IMR-90 (cell line): ENCODE results near the gene KCNK3. TPM values are rescaled to one million over a fixed set of nuclear protein-coding genes. Genes with fewer than 3 reads are reported as not detected.

Source experiments
- ATAC-seq: fragments of 200-7000 bp; cut with Tn5 transposase; 2 replicates; pipeline ENCODE4 v1.9.1; 2020; ENCODE audit warnings: low read depth, mild to moderate bottlenecking, moderate library complexity
- BruUV-seq: library from RNA; stranded (reverse); fragments of 400-500 nt; replicated peaks from 2 replicates; lab custom pipeline; 2021; lab: Mats Ljungman, UMichigan
- CTCF ChIA-PET: fragments of 300-600 bp; formaldehyde crosslinking; extraction: SDS; loops from one replicate; lab custom pipeline; 2021; ENCODE audit warnings: antibody characterized with exemption; lab: Yijun Ruan, JAX
- POLR2A ChIA-PET: fragments of 300-600 bp; sonication (Branson Sonifier 250); formaldehyde crosslinking; loops from one replicate; lab custom pipeline; 2022; ENCODE audit warnings: antibody characterized with exemption; ENCODE audit not compliant: unreplicated experiment; lab: Charles Lee
- DNase-seq: peaks from one replicate; pipeline ENCODE4 v3.0.0; 2013
- H2AFZ ChIP-seq: replicated peaks from 2 replicates; pipeline ENCODE3; 2013; ENCODE audit warnings: low read length, mild to moderate bottlenecking; ENCODE audit not compliant: poor library complexity
- H2AK5ac ChIP-seq: 2 replicates; pipeline ENCODE4 v1.6.1; 2013; ENCODE audit warnings: low read depth, low read length, inconsistent platforms
- H2AK9ac ChIP-seq: replicated peaks from 2 replicates; pipeline ENCODE3; 2013; ENCODE audit warnings: mild to moderate bottlenecking, low read depth, low read length, moderate library complexity; ENCODE audit not compliant: poor library complexity
- H2BK120ac ChIP-seq: 2 replicates; pipeline ENCODE4 v1.6.1; 2013; ENCODE audit warnings: low read depth, low read length, inconsistent platforms
- H2BK15ac ChIP-seq: 3 replicates; pipeline ENCODE4 v1.6.1; 2013; ENCODE audit warnings: low read depth, low read length, inconsistent platforms
- H2BK20ac ChIP-seq: 2 replicates; pipeline ENCODE4 v1.6.1; 2013; ENCODE audit warnings: low read depth, mild to moderate bottlenecking, inconsistent platforms, low read length, moderate library complexity
- H2BK5ac ChIP-seq: 2 replicates; pipeline ENCODE4 v1.6.1; 2013; ENCODE audit warnings: mild to moderate bottlenecking, low read depth, low read length, inconsistent platforms; ENCODE audit not compliant: poor library complexity, severe bottlenecking
- H3K14ac ChIP-seq: replicated peaks from 2 replicates; pipeline ENCODE4 v1.6.1; 2013; ENCODE audit warnings: low read depth, low read length, inconsistent platforms
- H3K18ac ChIP-seq: 2 replicates; pipeline ENCODE4 v1.6.1; 2013; ENCODE audit warnings: low read depth, low read length, control low read depth
- H3K23ac ChIP-seq: 2 replicates; pipeline ENCODE4 v1.6.1; 2013; ENCODE audit warnings: low read depth, low read length, inconsistent platforms
- H3K27ac ChIP-seq: 2 replicates; pipeline ENCODE4 v1.5.1; 2013; ENCODE audit warnings: mild to moderate bottlenecking, control low read depth, low read length; ENCODE audit not compliant: insufficient read depth
- H3K27me3 ChIP-seq: 2 replicates; pipeline ENCODE4 v1.6.1; 2013; ENCODE audit warnings: low read length; ENCODE audit not compliant: control insufficient read depth, insufficient read depth
- H3K36me3 ChIP-seq: 2 replicates; pipeline ENCODE4 v1.6.1; 2013; ENCODE audit warnings: low read length, mixed read lengths; ENCODE audit not compliant: control insufficient read depth, insufficient read depth
- H3K4ac ChIP-seq: 2 replicates; pipeline ENCODE4 v1.6.1; 2013; ENCODE audit warnings: low read depth, low read length, inconsistent platforms
- H3K4me1 ChIP-seq: 2 replicates; pipeline ENCODE4 v1.6.1; 2013; ENCODE audit warnings: low read length, mixed read lengths; ENCODE audit not compliant: control insufficient read depth, insufficient read depth
- H3K4me2 ChIP-seq: 2 replicates; pipeline ENCODE4 v1.6.1; 2013; ENCODE audit warnings: low read depth, mild to moderate bottlenecking, control low read depth, low read length, moderate library complexity
- H3K4me3 ChIP-seq: 2 replicates; pipeline ENCODE4 v1.5.1; 2013; ENCODE audit warnings: low read depth, mild to moderate bottlenecking, control low read depth, low read length, moderate library complexity; ENCODE audit not compliant: insufficient read depth
- H3K56ac ChIP-seq: 2 replicates; pipeline ENCODE4 v1.6.1; 2013; ENCODE audit warnings: low read length, inconsistent platforms; ENCODE audit not compliant: insufficient read depth; ENCODE audit errors: extremely low read depth
- H3K79me1 ChIP-seq, 2 experiments: 2 replicates each; pipeline ENCODE4 v1.6.1; 2013; ENCODE audit warnings: low read length in 2 of 2, inconsistent platforms in 1 of 2, low read depth in 1 of 2
- H3K9ac ChIP-seq: 2 replicates; pipeline ENCODE4 v1.6.1; 2013; ENCODE audit warnings: low read depth, low read length, control low read depth
- H3K9me1 ChIP-seq: 2 replicates; pipeline ENCODE4 v1.6.1; 2013; ENCODE audit warnings: low read length, inconsistent platforms; ENCODE audit not compliant: insufficient read depth
- H3K9me3 ChIP-seq: 2 replicates; pipeline ENCODE4 v1.6.1; 2013; ENCODE audit warnings: low read length; ENCODE audit not compliant: control insufficient read depth, insufficient read depth
- H4K20me1 ChIP-seq: 2 replicates; pipeline ENCODE4 v1.6.1; 2013; ENCODE audit warnings: low read length, inconsistent platforms; ENCODE audit not compliant: insufficient read depth
- H4K5ac ChIP-seq: 2 replicates; pipeline ENCODE4 v1.6.1; 2013; ENCODE audit warnings: mild to moderate bottlenecking, low read depth, low read length, control low read depth
- H4K8ac ChIP-seq, 2 experiments: 2 replicates each; pipeline ENCODE4 v1.6.1; 2013; ENCODE audit warnings: low read depth in 2 of 2, low read length in 2 of 2, control low read depth in 1 of 2, inconsistent platforms in 1 of 2
- H4K91ac ChIP-seq: 2 replicates; pipeline ENCODE4 v1.6.1; 2013; ENCODE audit warnings: low read depth, low read length, inconsistent platforms; ENCODE audit not compliant: insufficient read depth
- BHLHE40 ChIP-seq: fragments of 150-350 bp; IDR thresholded peaks from 2 replicates; pipeline ENCODE4 v1.6.1; 2016; ENCODE audit warnings: mild to moderate bottlenecking, low read depth, low read length
- CEBPB ChIP-seq: IDR thresholded peaks from 2 replicates; pipeline ENCODE4 v1.6.1; 2012; ENCODE audit warnings: low read depth, low read length, improper control_type of control experiment
- CHD1 ChIP-seq: IDR thresholded peaks from 2 replicates; pipeline ENCODE4 v1.6.1; 2012; ENCODE audit warnings: low read depth, low read length, improper control_type of control experiment
- CTCF ChIP-seq: conservative IDR thresholded peaks from 2 replicates; pipeline ENCODE4 v1.5.1; 2012; ENCODE audit warnings: mild to moderate bottlenecking, low read depth, low read length, improper control_type of control experiment
- ELK1 ChIP-seq: fragments of 150-350 bp; IDR thresholded peaks from 2 replicates; pipeline ENCODE4 v1.6.1; 2016; ENCODE audit warnings: low read depth, mild to moderate bottlenecking, low read length, moderate library complexity, borderline replicate concordance
- FOS ChIP-seq: fragments of 150-350 bp; IDR thresholded peaks from 2 replicates; pipeline ENCODE4 v1.6.1; 2016; ENCODE audit warnings: low read depth, low read length
- MAFK ChIP-seq: IDR thresholded peaks from 2 replicates; pipeline ENCODE4 v1.6.1; 2012; ENCODE audit warnings: low read depth, low read length, improper control_type of control experiment
- MAZ ChIP-seq: IDR thresholded peaks from 2 replicates; pipeline ENCODE4 v1.6.1; 2012; ENCODE audit warnings: low read depth, mild to moderate bottlenecking, low read length, improper control_type of control experiment, moderate library complexity, borderline replicate concordance
- MXI1 ChIP-seq: IDR thresholded peaks from 2 replicates; pipeline ENCODE4 v1.6.1; 2012; ENCODE audit warnings: low read depth, mild to moderate bottlenecking, low read length, moderate library complexity, borderline replicate concordance
- NFE2L2 ChIP-seq: fragments of 150-350 bp; IDR thresholded peaks from 2 replicates; pipeline ENCODE4 v1.6.1; 2016; ENCODE audit warnings: low read depth, mild to moderate bottlenecking, low read length
- POLR2A ChIP-seq: IDR thresholded peaks from 2 replicates; pipeline ENCODE4 v1.6.1; 2012; ENCODE audit warnings: mild to moderate bottlenecking, low read depth, low read length
- RAD21 ChIP-seq: IDR thresholded peaks from 2 replicates; pipeline ENCODE4 v1.6.1; 2012; ENCODE audit warnings: low read length, improper control_type of control experiment
- RCOR1 ChIP-seq: IDR thresholded peaks from 2 replicates; pipeline ENCODE4 v1.6.1; 2012; ENCODE audit warnings: mild to moderate bottlenecking, low read length, improper control_type of control experiment; ENCODE audit not compliant: insufficient replicate concordance
- RFX5 ChIP-seq: IDR thresholded peaks from 2 replicates; pipeline ENCODE4 v1.8.0; 2012; ENCODE audit warnings: low read depth, mild to moderate bottlenecking, low read length, moderate library complexity
- SMC3 ChIP-seq: fragments of 150-350 bp; IDR thresholded peaks from 2 replicates; pipeline ENCODE4 v1.6.1; 2016; ENCODE audit warnings: low read depth, mild to moderate bottlenecking, antibody characterized with exemption, low read length, moderate library complexity
- USF2 ChIP-seq: fragments of 150-350 bp; IDR thresholded peaks from 2 replicates; pipeline ENCODE4 v1.6.1; 2017; ENCODE audit warnings: mild to moderate bottlenecking, antibody characterized with exemption, low read length, low read depth
- WGBS, 2 experiments: methylation state at CpG; one replicate each; pipeline versions ENCODE4 v1.1.5 to v1.1.7; 2013; ENCODE audit warnings: missing lambda C conversion rate in 2 of 2; ENCODE audit not compliant: insufficient read length in 1 of 2; ENCODE audit errors: extremely low coverage in 2 of 2; 5-methylcytosine and 5-hydroxymethylcytosine counted together
- dilution Hi-C: fragments of 300-500 bp; cut with HindIII; formaldehyde crosslinking; loops from one replicate; pipeline ENCODE4 v1.14.3; 2018; ENCODE audit warnings: low sequenced_read_pairs; ENCODE audit not compliant: unreplicated experiment
- in situ Hi-C: fragments of 300-500 bp; cut with MboI; formaldehyde crosslinking; loops from 3 replicates; pipeline ENCODE4 v1.14.3; 2019; ENCODE audit warnings: low sequenced_read_pairs, inconsistent platforms, mixed read lengths
- intact Hi-C: fragments of 100-400 bp; cut with micrococcal nuclease; formaldehyde crosslinking; loops from 2 replicates; pipeline ENCODE4 v1.10.0; 2022
- polyA plus RNA-seq, 3 experiments: library from polyadenylated mRNA; depleted of rRNA; stranded (reverse); fragments of >200 nt; gene quantifications; 2 replicates each; pipeline ENCODE4 v1.2.3, GENCODE V29; 2012; ENCODE audit warnings: low replicate concordance in 1 of 3
- total RNA-seq: library from RNA; depleted of rRNA; stranded (reverse); fragments of >200 nt; gene quantifications from 2 replicates; pipeline ENCODE4 v1.2.3, GENCODE V29; 2012

The KCNK3 gene
- total and polyA plus RNA-seq, 2 of the 4 experiments (the other 2 are of a cell fraction): under 0.01 to 0.03 TPM

DNA sequence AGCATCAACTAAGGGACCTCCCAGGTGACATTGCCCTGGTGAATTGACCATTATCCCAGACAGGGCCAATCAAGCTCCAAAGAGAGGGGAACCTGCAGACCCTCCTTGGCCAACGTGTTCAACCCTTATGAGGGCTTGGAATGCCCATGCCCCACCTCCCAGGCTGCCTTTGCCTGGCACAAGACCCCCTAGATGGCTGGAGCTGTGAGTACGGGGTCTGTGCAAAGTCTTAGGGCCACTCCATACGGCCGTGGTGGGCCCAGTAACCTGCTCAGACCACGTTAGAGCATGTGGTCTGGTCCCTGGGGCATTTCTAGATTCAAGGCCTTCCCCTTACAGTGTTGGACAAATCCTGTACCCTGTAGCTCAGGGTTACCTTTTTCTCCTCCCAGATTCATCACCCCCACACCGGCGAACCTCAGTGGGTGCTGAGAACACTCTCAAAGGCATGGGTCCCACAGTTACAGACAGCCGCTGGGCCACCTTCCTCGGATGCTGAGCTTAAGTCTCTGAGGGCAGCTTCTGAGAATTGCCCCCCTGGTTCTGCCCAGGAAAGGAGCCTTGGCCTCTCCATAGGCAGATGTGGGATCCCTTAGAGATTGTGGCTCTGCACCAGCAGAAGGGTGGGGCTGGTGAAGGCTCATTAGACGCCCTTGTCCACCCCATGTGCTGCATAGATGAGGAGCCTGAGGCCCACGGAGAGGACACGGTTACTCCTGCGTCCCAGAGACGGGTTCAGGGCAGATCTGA lies 18.3 kb upstream of the KCNK3 start:
- Histone ChIP-seq H4K5ac (no peak overlapping the region), H3K4me2 (no peak overlapping the region), H2AK5ac (no peak overlapping the region), H2BK120ac (no peak overlapping the region), H3K23ac (no peak overlapping the region), H4K20me1 (no peaks in the 10 kb centered on the region), H2BK20ac (no peak overlapping the region), H3K27me3 (peaks cover 60% of the 10 kb centered on the region), H3K9ac (no peak overlapping the region), H3K36me3 (no peaks in the 10 kb centered on the region), H3K56ac (no peak overlapping the region), H2AFZ (no peak overlapping the region), H3K4me1 (no peaks in the 10 kb centered on the region), H3K9me1 (no peaks in the 10 kb centered on the region), H4K8ac (no peak overlapping the region), H4K91ac (no peak overlapping the region), H3K79me1 (no peaks in the 10 kb centered on the region), H3K14ac (no peak overlapping the region), H3K9me3 (peaks cover 4% of the 10 kb centered on the region; the same call in 1 of the 2 replicates), H3K18ac (no peak overlapping the region), H2BK5ac (no peak overlapping the region), H2BK15ac (no peak overlapping the region), H3K27ac (no peak overlapping the region), H3K4me3 (no peak overlapping the region), H3K4ac (no peak overlapping the region), H2AK9ac (no peak overlapping the region)
- CTCF ChIA-PET: no interaction called here
- TF ChIP-seq CTCF (no peak), RCOR1 (no peak), USF2 (no peak), POLR2A (no peak), BHLHE40 (no peak), NFE2L2 (no peak), CEBPB (no peak), MXI1 (no peak), SMC3 (no peak), CHD1 (no peak), RFX5 (no peak), MAFK (no peak), ELK1 (no peak), RAD21 (no peak), MAZ (no peak), FOS (no peak)
- ATAC-seq: no peak
- DNase-seq: no peak
- intact Hi-C loops (no loop called here), dilution Hi-C loops (no loop called here), in situ Hi-C loops (no loop called here)
- BruUV-seq: no TSS peak
- POLR2A ChIA-PET: no interaction called here
- 61% methylated on average over 6 of the region's 14 CpGs; no CpG with 5 or more reads in 1 of the 2 experiments for WGBS, 2 experiments
